ENCODE results near the gene SCAP.

Gene SCAP

DNA sequence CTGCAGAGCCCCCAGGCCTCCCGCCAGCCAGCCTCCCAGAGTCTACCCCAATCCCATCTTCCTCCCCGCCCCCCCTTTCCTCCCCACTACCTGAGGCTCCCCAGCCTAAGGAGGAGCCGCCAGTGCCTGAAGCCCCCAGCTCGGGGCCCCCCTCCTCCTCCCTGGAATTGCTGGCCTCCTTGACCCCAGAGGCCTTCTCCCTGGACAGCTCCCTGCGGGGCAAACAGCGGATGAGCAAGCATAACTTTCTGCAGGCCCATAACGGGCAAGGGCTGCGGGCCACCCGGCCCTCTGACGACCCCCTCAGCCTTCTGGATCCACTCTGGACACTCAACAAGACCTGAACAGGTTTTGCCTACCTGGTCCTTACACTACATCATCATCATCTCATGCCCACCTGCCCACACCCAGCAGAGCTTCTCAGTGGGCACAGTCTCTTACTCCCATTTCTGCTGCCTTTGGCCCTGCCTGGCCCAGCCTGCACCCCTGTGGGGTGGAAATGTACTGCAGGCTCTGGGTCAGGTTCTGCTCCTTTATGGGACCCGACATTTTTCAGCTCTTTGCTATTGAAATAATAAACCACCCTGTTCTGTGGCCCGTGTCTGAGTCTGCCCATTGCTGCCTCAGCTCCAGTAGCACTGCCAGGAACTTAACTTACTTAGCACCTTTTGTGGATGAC lies 62.8 kb downstream of the SCAP start:
- no peak for DNase-seq

DNA sequence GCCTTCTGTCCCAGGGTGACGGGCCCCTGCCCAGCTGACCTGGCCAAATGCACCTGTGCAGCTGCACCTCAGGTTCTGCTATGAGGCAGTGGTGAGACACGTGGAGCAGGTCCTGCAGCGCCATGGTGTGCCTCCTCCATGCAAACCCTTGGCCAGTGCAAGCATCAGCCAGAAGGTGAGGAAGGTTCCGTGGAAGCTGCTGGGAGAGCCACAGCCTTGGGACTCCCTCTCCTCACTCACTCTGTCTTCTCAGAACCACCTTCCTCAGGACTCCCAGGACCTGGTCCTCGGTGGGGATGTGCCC lies 63.3 kb downstream of the SCAP start:
- no peak for DNase-seq

DNA sequence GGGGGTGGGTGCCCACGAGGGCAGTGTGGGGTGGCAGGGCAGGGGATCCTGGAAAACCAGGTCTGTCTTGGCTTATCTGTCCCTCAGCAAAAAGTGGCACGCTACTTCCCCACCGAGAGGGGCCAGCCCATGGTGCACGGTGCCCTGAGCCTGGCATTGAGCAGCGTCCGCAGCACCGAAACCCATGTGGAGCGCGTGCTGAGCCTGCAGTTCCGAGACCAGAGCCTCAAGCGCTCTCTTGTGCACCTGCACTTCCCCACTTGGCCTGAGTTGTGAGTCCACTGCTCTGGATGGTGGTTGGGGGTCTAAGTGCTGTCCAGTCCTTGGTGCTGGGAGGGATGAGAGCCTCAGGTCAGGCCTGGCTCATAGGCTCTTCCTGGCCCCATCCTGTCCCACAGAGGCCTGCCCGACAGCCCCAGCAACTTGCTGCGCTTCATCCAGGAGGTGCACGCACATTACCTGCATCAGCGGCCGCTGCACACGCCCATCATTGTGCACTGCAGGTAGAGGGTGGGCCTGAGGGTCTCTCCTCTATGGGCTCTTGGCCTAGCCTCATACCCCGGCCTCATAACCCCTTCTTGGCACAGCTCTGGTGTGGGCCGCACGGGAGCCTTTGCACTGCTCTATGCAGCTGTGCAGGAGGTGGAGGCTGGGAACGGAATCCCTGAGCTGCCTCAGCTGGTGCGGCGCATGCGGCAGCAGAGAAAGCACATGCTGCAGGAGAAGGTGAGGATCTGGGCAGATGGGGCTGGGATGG lies 63.9 kb downstream of the SCAP start:
- no peak for DNase-seq

DNA sequence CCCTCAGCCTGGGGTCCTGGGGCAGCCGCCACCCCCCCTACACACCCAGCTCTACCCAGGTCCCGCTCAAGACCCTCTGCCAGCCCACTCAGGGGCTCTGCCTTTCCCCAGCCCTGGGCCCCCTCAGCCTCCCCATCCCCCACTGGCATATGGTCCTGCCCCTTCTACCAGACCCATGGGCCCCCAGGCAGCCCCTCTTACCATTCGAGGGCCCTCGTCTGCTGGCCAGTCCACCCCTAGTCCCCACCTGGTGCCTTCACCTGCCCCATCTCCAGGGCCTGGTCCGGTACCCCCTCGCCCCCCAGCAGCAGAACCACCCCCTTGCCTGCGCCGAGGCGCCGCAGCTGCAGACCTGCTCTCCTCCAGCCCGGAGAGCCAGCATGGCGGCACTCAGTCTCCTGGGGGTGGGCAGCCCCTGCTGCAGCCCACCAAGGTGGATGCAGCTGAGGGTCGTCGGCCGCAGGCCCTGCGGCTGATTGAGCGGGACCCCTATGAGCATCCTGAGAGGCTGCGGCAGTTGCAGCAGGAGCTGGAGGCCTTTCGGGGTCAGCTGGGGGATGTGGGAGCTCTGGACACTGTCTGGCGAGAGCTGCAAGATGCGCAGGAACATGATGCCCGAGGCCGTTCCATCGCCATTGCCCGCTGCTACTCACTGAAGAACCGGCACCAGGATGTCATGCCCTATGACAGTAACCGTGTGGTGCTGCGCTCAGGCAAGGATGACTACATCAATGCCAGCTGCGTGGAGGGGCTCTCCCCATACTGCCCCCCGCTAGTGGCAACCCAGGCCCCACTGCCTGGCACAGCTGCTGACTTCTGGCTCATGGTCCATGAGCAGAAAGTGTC lies 64.7 kb downstream of the SCAP start:
- DNase-seq: no peak

DNA sequence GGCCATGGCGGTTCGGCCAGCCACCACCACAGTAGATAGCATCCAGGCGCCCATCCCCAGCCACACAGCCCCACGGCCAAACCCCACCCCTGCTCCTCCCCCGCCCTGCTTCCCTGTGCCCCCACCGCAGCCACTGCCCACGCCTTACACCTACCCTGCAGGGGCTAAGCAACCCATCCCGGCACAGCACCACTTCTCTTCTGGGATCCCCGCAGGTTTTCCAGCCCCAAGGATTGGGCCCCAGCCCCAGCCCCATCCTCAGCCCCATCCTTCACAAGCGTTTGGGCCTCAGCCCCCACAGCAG lies 65.4 kb downstream of the SCAP start:
- no peak for DNase-seq

DNA sequence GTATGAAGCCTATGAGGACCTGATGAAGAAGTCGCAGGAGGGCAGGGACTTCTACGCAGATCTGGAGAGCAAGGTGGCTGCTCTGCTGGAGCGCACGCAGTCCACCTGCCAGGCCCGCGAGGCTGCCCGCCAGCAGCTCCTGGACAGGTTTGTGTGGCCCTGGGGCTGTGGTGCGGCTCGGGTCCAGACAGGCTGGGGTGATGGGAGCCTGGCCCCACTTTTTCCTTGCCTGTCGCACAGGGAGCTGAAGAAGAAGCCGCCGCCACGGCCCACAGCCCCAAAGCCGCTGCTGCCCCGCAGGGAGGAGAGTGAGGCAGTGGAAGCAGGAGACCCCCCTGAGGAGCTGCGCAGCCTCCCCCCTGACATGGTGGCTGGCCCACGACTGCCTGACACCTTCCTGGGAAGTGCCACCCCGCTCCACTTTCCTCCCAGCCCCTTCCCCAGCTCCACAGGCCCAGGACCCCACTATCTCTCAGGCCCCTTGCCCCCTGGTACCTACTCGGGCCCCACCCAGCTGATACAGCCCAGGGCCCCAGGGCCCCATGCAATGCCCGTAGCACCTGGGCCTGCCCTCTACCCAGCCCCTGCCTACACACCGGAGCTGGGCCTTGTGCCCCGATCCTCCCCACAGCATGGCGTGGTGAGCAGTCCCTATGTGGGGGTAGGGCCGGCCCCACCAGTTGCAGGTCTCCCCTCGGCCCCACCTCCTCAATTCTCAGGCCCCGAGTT lies 65.9 kb downstream of the SCAP start:
- DNase-seq: no peak

DNA sequence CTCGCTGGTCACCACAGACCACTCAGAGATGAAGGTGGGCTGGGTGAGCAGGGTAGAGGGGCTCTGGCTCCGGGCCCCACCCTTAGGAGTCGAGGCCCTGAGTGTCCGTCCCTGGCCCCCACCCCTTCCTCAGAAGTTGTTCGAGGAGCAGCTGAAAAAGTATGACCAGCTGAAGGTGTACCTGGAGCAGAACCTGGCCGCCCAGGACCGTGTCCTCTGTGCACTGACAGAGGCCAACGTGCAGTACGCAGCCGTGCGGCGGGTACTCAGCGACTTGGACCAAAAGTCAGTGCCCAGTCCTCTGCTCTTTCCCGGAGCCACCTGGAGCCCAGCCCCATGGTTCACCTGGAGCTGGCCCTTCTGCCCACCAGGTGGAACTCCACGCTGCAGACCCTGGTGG lies 66.5 kb downstream of the SCAP start:
- no peak for DNase-seq

DNA sequence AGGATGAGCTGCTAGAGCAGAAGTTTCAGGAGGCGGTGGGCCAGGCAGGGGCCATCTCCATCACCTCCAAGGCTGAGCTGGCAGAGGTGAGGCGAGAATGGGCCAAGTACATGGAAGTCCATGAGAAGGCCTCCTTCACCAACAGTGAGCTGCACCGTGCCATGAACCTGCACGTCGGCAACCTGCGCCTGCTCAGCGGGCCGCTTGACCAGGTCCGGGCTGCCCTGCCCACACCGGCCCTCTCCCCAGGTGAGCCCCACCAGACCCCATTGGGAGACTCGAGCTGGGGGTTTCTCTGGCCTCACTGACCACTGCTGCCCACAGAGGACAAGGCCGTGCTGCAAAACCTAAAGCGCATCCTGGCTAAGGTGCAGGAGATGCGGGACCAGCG lies 66.9 kb downstream of the SCAP start:
- DNase-seq: no peak

DNA sequence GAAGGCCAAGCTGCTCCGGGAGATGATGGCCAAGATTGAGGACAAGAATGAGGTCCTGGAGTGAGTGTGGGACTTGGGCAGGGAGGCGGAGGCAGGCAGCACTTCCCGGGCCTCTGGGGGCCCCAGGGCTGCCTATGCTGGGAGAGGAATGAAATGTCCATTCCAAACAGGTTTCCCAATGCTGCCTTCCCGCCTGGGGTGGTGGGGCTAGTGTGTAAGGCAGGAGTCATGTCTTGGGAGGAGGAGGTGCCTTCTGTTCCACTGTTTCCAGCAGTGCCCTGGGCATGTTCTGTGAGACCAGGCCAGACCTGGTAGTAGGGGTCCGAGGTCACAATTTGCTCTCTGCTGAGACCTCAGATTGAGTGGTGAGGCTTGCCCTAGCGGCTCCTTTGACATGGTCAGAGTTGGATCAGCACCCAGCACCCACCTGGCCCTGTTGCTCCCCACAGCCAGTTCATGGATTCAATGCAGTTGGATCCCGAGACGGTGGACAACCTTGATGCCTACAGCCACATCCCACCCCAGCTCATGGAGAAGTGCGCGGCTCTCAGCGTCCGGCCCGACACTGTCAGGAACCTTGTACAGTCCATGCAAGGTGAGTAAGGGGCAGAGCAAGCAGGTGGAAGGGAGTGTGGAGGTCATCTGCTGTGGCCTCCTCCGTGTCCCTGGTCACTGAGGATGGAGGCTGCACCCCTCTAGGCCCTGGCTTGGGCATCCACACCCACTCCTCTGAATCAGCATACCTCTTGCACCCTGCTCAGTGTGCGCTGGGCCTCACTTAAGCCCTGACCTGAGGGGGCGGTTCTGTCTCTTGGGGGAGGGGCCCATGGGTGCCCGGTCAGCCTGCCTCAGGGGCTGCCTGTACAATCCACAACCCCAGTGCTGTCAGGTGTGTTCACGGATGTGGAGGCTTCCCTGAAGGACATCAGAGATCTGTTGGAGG lies 67.6 kb downstream of the SCAP start:
- DNase-seq: no peak

DNA sequence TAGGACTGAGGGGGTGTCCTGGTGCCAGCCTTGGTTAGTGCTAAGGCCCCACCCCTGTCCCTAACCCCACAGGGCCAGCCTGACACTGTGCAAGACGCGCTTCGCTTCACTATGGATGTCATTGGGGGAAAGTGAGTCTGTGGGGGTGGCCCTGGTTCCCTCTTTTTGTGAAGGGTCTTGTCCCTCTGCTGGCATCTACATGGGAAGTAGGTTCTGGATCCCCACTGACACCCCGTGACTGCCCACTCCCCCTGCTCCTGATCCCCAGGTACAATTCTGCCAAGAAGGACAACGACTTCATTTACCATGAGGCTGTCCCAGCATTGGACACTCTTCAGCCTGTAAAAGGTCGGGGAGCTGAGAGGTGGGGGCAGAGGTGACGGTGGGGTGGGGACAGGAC lies 68.5 kb downstream of the SCAP start:
- DNase-seq: no peak

DNA sequence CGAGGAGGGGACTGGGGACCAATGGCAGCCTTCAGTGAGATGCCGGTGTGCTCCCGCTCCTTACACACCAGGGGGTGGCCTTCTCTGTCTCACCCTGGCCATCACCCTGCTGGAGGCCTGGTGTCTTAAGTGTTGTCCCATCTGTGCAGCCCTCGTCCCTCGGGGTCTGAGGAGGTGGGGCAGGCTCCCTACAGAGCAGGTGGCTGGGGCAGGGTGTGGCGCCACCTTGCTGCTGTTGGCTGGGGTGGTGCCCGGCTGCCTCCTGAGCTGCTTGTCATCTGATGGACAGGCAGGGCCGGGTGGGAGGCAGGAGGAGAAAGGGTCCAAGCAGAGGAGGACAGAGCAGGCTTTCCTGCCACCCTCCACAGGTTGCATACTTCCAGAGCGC lies 69.0 kb downstream of the SCAP start:
- DNase-seq: no peak

DNA sequence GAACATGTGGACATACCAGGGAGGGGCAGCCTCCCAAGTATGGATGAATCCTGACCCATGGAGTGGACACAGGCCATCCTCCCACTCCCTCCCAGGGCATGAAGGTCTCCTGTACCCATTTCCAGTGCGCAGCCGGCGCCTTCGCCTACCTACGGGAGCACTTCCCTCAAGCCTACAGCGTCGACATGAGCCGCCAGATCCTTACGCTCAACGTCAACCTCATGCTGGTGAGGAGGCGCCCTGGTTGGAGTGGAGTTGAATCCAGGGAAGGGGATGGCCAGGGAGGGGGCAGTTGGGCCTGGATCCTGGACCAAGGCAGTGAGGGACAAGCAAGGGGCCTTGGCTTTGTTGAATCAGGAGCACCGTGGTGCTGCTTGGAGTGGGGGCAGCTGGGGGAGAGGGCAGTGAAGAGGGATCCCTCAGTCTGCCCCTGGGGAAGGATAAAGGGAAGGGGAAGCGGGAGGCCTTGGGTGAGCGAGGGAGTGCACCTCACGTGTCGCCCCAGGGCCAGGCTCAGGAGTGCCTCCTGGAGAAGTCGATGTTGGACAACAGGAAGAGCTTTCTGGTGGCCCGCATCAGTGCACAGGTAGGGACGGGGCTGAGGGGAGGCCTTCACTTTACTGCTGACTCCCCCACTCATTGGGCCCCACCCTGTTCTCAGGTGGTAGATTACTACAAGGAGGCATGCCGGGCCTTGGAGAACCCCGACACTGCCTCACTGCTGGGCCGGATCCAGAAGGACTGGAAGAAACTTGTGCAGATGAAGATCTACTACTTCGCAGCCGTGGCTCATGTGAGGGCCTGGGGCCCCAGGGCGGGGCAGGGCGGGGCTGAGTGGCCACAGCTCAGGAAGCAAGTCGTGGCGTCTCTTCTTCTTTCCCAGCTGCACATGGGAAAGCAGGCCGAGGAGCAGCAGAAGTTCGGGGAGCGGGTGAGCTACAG lies 69.7 kb downstream of the SCAP start:
- no peak for DNase-seq

DNA sequence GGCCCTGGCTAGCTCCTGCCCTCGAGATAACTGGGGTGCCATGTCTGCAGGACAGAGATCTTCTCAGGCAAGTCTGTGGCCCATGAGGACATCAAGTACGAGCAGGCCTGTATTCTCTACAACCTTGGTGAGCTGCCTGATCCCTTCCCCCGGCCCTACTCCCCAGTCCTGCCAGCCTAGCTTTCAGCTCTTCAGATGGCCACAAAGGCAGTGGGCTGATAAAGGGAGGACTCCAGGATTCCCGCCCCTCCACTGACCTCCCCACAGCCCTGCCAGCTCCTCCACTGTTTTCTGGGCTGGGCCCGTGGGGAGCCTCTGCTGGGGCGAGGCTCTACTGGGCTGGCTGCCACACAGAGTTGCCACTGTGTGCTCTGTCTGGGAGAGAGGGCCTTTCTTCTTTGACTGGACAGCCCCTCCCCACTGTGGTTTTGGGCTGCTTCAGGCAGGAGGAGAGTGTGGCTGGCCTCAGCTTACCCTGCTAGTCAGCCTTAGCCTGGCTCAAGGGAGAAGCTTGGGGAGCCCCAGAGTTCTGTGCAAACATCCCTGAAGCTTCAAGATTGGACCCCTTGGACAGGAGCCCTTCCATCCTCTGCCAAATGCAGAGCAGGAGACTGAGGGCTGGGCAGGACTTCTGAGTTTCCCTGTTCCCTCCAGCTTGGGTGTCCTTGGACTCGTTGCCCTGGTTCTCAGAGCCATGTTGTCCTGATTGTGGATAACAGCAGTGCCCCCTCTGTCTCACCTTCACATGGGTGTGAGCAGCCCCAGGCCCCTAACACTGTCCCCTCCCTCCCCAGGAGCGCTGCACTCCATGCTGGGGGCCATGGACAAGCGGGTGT lies 70.6 kb downstream of the SCAP start:
- DNase-seq: no peak

DNA sequence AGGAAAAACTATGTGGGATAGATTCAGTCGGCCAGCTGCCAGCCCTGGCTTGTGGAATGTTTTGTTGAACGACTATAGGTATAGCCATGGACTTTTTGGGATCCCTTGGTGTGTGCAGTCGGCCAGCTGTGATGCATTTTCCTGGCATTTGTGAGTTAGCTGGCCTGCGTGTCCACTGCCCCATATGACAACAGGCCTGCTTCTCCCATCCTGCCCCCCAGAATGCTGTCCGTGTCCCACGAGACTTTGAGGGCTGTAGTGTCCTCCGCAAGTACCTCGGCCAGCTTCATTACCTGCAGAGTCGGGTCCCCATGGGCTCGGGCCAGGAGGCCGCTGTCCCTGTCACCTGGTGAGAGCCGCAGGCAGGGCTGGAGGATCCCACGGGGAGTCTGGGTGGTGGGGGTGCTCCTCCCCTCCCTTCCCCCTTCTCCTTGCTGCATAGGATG lies 71.3 kb downstream of the SCAP start:
- DNase-seq: no peak

DNA sequence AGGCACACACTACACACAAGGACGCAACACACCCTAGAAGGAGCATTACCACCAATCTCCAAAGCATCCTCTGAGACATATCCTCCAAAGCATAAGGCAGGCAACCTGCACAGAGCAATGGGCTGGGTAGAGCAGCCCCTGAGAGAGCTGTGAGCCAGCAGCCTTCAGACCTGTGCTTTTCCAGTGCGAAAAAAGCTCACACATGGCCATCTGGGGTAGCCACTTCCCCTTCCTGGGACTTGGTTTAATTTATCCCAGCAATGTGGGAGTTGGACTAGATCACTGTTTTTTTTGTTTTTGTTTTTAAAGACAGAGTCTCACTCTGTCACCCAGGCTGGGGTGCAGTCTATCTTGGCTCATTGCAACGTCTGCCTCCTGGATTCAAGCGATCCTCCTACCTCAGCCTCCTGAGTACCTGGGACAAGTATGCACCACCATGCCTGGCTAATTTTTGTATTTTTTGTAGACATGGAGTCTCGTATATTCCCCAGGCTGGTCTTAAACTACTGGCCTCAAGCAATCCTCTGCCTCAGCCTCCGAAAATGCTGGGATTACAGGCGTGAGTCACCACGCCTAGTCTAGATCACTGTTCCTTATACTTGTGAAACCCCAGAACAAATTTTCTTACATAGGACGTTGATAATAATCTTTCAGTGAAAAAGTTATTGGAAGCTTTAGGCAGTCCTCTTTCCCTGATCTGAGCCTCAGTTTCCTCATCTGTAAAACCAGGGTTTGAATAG lies 76.0 kb downstream of the SCAP start:
- DNase-seq: no peak

DNA sequence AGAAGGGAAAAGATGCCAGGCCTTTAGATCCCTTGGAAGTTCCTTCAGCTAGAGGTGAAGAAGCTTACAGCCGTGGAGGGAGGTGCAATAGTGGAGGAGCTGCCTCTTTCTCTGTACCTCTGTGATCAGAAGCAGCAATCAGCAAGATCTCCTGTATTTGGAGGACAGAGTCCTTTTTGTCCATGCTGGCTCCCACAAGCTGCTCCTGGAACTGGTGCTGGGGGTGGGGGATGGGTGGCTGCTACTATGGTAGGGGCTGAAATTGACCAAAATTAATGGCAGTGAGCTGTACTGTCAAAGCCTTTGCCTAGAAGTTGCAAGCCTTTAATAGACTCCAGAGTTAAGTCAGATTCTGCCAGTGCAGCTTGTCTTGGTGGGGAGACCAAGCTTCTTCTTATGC lies 76.7 kb downstream of the SCAP start:
- no peak for DNase-seq

DNA sequence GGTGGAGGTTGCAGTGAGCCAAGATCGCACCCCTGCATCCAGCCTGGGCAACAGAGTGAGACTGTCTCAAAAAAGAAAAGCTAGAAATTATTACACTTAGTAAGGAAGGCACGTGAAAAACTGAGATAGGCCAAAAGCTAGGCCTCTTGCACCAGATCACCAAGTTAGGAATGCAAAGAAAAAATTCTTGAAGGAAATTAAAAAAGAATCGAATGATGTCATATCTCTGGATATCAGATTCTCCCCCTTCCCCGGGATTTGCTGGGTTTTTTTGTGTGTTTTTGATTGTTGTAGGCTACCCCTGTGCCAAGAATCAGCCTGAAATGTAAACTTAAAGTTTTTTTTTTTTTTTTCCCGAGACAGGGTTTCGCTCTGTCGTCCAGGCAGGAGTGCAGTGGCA lies 77.5 kb downstream of the SCAP start:
- DNase-seq: no peak

DNA sequence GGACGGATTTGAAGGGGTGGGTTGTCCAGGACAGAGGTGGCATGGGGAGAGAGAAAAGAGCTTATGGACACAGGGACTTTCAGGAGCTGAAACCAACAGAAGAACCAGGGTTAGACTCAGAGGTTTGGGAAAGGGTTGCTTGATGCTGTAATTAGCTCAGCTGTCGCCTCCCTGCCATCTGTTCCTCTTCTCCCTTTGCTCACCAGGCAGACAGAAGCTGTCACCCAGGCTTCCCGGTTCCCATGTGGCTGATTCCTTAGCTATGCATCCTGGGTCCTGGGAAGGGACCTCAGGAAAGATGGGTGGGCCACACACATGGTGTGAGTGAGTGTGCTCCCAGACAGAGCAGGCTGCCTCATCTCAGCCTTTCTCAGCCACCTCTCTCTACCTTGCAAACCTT lies 80.9 kb downstream of the SCAP start:
- no peak for DNase-seq

DNA sequence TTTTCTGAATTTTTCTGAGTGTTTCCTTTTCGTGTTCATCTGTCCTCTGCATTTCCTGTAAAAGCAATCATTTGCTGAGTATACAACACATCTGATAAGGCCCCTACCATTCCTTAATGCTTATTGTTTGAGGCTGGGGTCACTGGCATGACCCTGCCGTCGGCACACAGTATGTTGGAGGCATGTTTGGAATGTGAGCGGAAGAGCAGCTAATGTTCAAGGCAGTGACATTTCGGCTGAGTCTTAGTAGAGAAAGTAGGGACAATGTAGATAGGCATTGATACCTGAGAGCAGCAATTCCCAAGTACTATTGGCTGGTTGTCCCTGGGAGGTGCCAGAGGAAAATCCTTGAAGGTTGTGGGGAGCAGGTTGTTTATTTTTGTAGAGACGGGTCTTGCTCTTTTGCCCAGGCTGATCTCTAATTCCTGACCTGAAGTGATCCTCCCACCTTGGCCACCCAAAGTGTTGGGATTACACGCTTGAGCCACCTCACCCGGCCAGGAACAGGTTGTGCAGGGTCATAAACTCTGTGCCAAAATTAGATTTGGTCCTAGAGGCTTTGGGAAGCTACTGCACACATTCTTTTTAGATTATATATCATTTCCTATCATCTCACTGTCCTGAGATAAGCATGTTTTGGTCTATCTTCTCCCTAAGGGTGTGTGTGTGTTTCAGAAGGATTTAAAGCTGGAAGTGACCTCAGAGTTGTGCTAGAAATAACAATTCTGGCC lies 81.4 kb downstream of the SCAP start:
- no peak for DNase-seq

Measured in NCI-H2107 (cell line).